Fibroblast of the aortic adventitia (primary cell): ENCODE measurements around the gene TMEM129. TPM values are rescaled to one million over a fixed set of nuclear protein-coding genes. Genes with fewer than 3 reads are reported as not detected.
A peak's percentile ranks its signal among the peaks of the same experiment; 100 is the strongest.

ENCODE experiments used
- DNase-seq: peaks from one replicate; pipeline ENCODE4 v3.0.0-alpha.2; 2010; ENCODE audit warnings: low read depth
- H3K4me3 ChIP-seq: 2 replicates; pipeline ENCODE4 v1.5.1; 2011; ENCODE audit warnings: low read depth, mild to moderate bottlenecking, control low read depth, low read length, moderate library complexity
- total RNA-seq: library from RNA; depleted of rRNA; stranded (reverse); fragments of >200 nt; gene quantifications from 2 replicates; pipeline ENCODE4 v1.2.3, GENCODE V29; 2012; ENCODE audit warnings: low replicate concordance
- TF ChIP-seq, protein P1 (sequence below): IDR thresholded peaks from 2 replicates; pipeline ENCODE4 v1.5.1; 2011; ENCODE audit warnings: mild to moderate bottlenecking, low read length, control low read depth, inconsistent platforms; ENCODE audit not compliant: insufficient read depth

TMEM129 gene
- total RNA-seq, 1 donor = 25.6 TPM

DNA sequence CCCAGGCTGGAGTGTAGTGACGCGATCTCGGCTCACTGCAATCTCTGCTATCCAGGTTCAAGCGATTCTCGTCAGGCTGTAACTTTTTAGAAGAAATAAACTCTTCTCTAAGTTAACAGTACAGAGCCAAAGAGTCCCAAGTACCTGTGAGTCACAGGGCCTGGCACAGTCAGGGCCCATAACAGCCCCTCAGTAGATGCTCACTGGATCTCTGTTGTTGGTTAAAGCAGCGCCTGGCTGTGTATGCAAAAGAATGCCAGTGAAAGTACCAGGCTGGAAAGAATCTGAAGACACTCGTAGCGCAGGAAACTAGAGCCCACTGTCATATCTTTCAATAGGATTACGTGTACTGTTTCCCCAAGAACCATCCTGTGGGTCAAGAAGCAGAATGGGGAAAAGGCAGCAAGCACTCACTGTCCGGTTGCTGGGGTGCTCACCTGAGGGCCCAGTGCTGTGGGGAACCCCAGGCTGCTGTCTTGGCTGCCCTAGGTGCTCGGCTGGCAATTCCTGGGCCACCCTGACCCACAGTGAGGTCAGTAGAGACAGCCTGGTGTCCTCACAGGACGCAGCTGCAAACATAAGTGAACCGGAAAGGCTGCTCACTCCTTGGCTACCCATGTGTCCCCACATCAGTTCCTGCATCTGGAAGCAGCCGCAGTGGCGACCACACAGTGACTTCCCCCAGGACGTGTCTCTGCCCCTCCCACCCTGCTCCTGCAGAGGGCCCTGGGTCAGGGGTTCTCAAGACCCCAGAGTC, 5.9 kb downstream of the TMEM129 start:
- no peak overlapping the region for H3K4me3 ChIP-seq
- TF ChIP-seq, protein P1, sequence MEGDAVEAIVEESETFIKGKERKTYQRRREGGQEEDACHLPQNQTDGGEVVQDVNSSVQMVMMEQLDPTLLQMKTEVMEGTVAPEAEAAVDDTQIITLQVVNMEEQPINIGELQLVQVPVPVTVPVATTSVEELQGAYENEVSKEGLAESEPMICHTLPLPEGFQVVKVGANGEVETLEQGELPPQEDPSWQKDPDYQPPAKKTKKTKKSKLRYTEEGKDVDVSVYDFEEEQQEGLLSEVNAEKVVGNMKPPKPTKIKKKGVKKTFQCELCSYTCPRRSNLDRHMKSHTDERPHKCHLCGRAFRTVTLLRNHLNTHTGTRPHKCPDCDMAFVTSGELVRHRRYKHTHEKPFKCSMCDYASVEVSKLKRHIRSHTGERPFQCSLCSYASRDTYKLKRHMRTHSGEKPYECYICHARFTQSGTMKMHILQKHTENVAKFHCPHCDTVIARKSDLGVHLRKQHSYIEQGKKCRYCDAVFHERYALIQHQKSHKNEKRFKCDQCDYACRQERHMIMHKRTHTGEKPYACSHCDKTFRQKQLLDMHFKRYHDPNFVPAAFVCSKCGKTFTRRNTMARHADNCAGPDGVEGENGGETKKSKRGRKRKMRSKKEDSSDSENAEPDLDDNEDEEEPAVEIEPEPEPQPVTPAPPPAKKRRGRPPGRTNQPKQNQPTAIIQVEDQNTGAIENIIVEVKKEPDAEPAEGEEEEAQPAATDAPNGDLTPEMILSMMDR = no peak
- no peak for DNase-seq

- no peak overlapping the region for H3K4me3 ChIP-seq
- no peak for DNase-seq
- TF ChIP-seq, protein P1 = no peak
Observed at GRCh38 chr4:1714303-1715001, 6.7 kb downstream of the TMEM129 start.

- H3K4me3 ChIP-seq = peak overlapping the region; percentile 95
- no peak for DNase-seq
- TF ChIP-seq, protein P1 = no peak
Observed at GRCh38 chr4:1713003-1713851, 7.9 kb downstream of the TMEM129 start.

- DNase-seq = peak; percentile 89
- TF ChIP-seq, protein P1 = no peak
- H3K4me3 ChIP-seq = peak within 1 kb of the TSS; percentile 95
Observed at GRCh38 chr4:1712216-1713002, 8.7 kb downstream of the TMEM129 start, which contains the start of gene SLBP. SLBP (minus strand) TSS chr4:1712319; CDS start chr4:1712188, 131 bp downstream.

DNA sequence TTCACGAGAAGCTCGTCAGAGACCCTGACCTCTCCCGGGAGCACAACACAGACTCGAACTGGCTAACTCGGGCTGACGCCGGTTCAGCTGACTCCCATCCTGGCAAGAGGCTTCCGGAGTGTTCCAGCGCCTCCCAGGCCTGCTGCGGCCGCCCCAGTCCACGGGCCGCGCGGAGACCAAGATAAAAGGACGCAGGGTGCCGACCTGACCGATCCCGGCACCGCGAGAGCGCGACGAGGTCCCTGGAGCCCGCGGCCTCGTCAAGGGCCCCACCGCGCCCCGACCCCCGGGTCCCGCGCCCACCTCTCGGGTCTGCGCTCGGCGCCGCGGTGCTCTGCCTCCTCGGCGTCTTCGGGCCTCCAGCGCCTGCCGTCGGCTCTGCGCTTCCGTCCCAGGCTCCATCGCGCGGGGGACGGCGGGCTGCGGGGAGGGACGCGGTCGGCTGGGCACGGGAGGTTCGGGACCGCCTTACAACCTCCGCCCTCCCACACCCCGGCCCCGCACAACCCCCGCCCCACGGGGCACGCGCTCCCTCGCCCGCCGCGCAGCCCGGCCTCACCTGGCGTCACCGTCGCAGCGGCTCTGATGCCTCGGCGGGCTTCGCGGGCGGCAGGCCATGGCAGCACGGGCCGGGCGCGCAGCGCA, 9.4 kb downstream of the TMEM129 start:
- TF ChIP-seq, protein P1 = no peak
- H3K4me3 ChIP-seq = peak overlapping the region; percentile 95
- DNase-seq = peak; percentile 48
